Activated CD4-positive, alpha-beta T cell treated with anti-CD3 and anti-CD28 coated beads, Interleukin-2, amount 50 U/mL, for 4 hours (primary cell): ENCODE measurements around the gene ABTB2.

ENCODE experiments used
- DNase-seq, 2 experiments: peaks; one replicate each; pipeline ENCODE4 v3.0.0-alpha.2; 2020

Gene ABTB2

GRCh38 chr11:34162493-34162820, 195.4 kb downstream of the ABTB2 start:
- no peak for DNase-seq

GRCh38 chr11:34161812-34162492, 195.9 kb downstream of the ABTB2 start:
- peak in 1 of 2 experiments; percentile 19 for DNase-seq

- DNase-seq = no peak
Observed at GRCh38 chr11:34161361-34161760, 196.4 kb downstream of the ABTB2 start.

GRCh38 chr11:34160791-34161190, 197.0 kb downstream of the ABTB2 start:
- no peak for DNase-seq

GRCh38 chr11:34160049-34160721, 197.6 kb downstream of the ABTB2 start:
- DNase-seq = no peak

- DNase-seq = no peak
Observed at GRCh38 chr11:34158661-34159060, 199.1 kb downstream of the ABTB2 start.

GRCh38 chr11:34157163-34157562, 200.6 kb downstream of the ABTB2 start:
- DNase-seq = no peak

GRCh38 chr11:34155757-34156062, 202.1 kb downstream of the ABTB2 start:
- DNase-seq = no peak

- no peak for DNase-seq
Observed at GRCh38 chr11:34155057-34155756, 202.6 kb downstream of the ABTB2 start.

GRCh38 chr11:34154059-34154875, 203.5 kb downstream of the ABTB2 start:
- no peak for DNase-seq

GRCh38 chr11:34151916-34152845, 205.6 kb downstream of the ABTB2 start:
- DNase-seq = no peak

GRCh38 chr11:34151166-34151565, 206.6 kb downstream of the ABTB2 start:
- no peak for DNase-seq

- no peak for DNase-seq
Observed at GRCh38 chr11:34150494-34151151, 207.2 kb downstream of the ABTB2 start.

- DNase-seq = no peak
Observed at GRCh38 chr11:34149786-34150185, 208.0 kb downstream of the ABTB2 start.

GRCh38 chr11:34149274-34149673, 208.5 kb downstream of the ABTB2 start:
- DNase-seq = no peak

- DNase-seq = no peak
Observed at GRCh38 chr11:34148504-34149165, 209.2 kb downstream of the ABTB2 start.

GRCh38 chr11:34147581-34147980, 210.2 kb downstream of the ABTB2 start:
- DNase-seq = no peak

- no peak for DNase-seq
Observed at GRCh38 chr11:34146866-34147265, 210.9 kb downstream of the ABTB2 start.

- DNase-seq = no peak
Observed at GRCh38 chr11:34146411-34146810, 211.4 kb downstream of the ABTB2 start.

GRCh38 chr11:34145847-34146381, 211.9 kb downstream of the ABTB2 start:
- DNase-seq = no peak

GRCh38 chr11:34145073-34145472, 212.7 kb downstream of the ABTB2 start:
- DNase-seq = no peak
